Measurements from ENCODE around the gene ELFN2.
"Not testable (repeated sequence)": the region's sequence is repeated elsewhere in the genome, so short reads cannot be mapped to it uniquely, and the experiment has no call there.

ELFN2 gene

DNA sequence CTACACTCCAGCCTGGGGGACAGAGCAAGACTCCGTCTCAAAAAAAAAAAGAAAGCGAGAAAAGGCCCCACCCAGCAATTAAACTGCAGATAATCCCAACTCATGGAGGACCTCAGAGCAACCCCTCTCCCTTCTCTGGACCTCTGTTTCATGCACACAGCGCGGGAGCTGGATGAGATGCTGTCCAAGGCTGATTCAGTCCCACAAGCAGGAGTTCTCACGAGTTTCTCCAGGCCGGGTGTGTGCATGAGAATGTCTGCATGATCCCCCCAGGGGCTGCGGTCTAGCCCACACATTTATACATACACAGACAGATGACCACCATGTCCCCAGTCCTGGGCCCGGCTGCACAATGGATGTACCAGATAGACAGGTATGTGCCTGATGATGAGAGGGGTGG is 19.4 kb downstream of the ELFN2 start:
- DNase-seq = no peak

DNA sequence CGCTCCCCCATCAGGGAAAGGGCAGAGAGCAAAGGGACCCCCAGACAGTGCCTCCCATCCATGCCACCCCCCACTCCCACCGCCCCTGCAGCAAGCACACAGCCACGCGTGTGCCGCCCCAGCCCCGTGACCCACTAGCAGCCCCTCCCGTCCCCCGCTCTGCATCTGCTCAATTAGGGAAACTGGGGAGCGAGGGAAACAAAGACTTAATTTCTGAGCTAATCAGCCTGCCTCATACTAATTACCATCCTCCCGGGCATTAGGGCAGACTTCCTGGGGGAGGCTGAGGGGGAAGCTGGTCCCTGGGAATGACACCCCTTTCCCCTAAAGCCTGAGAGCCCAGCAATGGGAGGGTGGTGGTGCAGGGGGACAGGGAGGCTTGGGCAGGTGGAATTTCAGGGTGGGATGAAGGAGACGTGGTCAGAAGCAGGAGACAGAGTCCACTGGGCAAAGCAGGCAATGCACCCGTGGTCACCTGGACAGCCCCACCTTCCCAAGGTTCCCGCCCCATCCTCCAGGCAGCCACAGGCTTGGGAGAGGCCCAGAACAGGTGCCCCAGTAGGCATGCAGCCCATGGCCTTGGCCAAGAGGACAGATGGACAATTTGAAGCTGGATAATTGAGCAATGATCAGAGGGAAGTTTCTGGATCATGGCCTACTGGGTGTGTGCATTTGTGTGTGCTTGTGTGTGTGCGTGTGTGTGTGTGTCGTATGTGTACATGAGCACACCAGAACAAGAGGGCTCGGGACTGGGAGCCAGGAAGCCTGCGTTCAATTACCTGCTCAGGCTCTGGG is 20.6 kb downstream of the ELFN2 start:
- DNase-seq = peak; percentile 17

DNA sequence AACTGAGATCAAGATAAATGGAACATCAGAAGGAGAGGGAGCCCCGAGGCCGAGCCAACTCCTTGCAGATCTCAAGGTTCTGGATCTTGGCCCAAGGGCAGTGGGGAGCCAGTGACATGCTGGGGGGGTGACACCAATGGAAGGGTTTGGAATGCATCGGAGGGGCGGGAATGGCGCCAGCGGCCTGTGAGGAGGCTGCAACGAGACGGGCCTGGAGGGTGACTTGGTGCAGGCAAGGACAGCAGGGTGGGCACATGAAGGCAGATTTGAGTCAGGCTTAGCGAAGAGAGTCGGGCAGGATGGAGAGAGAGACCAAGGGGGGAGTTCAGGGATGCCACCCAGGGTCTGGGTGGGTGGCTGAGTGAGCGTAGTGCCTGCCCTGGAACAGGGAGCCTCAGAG is 23.2 kb downstream of the ELFN2 start:
- no peak for DNase-seq

DNA sequence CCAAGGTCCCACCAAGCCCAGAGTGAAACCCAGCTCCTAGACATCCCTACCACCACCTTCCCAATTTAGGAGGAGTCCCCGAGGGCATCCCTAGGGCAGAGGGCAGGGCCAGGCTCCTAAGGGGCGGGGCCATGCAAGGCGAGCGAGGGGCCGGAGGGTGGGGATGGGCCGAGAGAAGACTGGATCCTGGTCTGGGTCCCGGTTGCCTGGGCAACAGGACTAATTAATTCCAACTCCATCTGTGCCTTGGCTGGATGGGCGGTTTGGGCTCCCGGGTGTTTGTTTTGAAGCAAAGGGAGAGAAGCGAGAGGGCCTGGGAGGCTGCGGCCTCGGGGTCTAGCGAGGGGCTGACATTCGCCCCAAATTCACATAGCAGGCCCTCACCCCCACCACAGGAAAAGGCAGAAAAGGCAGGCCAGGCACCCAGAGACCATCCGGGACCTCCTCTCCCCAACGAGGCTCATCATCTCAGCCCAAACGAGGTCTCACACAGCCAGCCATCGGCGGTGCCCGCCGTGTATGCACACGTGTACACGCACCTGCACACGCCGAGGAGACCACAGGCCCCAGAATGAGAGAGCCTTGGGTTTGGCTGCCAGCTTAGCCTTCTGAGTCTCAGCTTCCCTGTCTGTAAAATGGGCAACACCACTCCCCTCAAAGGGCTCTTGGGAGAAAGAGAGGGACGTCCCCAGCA is 23.9 kb downstream of the ELFN2 start:
- DNase-seq = peak; percentile 48

DNA sequence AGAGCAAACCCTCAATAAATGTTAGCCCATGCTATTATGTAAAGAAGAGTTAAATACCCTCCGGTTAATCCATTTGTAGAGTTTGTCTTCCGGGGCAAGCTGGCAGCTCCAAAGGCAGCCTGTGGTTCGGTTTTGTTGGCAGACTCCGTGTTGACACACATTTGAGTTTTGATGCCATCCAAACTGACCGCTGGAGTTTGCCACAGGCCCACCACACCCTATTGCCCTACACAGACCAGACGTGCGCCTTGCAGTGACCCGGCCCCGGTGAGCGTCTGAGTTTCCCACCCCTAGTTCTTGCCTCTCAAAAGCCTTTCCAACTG is 25.1 kb downstream of the ELFN2 start:
- no peak for DNase-seq

DNA sequence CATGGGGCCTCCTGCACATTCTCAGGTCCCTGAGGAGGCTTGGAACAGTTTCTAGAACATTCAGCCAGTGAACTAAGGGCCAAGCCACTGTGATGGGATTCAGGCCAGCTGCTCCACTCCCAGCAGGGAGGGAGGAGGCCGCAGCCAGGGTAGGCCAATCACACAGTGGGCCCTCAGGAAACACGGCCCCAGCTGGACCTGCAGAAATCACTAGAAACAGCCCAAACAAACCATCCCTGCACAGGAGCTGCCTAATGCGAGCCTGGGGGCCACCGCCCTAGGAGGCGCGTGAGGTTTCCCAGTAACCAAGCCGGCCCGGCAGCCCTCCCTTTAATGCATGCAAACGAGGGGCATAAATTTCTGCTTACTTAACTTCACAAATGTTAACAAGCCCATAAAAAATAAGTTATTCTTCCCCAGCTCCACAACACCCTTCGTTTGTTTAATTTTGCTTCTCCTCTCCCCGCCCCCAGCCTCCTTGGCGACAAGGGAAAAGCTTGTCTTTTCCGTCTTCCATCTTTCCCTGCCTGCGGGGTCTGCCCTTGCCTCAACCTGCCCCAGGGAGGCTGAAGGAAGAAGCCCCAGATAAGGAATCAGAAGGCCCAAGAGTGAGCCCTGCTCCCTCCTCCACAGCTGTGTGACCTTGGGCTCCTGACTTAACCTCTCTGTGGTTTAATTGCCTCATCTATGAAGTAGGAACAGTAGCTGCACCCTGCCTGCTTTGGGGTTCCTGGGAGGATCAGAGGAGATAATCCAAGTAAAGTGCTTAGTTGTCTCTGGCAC is 25.7 kb downstream of the ELFN2 start:
- DNase-seq = no peak

DNA sequence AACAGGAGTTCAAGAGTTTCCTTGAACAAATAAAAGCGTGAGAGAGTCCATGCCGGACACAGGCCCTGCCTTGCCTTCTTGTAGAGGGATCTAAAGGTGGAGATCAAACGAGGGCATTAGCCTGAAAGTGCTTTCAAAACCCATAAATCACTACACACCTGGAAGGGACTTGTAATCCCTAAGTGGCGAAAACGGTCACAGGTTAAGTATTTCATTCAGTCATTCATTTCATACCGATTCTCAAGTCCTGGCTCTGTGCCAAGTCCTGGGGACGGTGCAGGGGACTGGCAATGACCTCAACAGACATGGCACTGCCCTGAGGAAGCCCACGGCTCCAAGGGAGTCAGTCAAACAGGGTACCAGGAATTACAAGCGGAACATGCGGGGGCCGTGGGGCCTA is 26.6 kb downstream of the ELFN2 start:
- DNase-seq = no peak

DNA sequence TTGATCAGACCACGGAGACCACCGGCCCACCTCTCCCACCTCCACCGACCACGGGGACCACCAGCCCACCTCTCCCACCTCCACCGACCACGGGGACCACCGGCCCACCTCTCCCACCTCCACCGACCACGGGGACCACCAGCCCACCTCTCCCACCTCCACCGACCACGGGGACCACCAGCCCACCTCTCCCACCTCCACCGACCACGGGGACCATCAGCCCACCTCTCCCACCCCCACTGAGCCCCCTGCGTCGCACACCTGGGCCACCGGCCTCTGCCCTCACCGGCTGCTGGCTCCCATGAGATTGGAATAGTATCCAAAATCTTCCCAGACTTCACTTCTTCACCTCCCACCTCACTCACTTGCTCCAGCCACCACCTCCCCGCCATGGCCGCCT is 27.8 kb downstream of the ELFN2 start:
- DNase-seq = not testable (repeated sequence)

DNA sequence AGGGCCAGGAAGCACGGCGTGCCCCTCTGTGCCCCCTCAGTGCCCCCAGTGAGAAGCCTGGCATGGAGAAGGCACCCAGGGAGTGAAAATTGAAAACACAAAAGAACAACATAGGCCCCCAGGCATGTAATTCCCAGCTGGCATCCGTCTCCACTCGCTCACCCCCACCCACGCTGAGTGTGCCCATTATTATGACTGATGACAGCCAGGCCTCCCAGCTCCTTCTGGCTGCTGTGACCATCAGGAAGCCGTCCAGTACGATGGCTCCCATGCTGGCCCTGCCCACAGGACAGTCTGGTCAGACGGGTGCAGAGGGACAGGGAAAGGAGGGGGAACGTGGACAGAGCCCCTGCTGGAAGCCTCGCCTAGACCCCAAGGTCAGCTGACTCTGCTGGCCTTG is 30.1 kb downstream of the ELFN2 start:
- DNase-seq = no peak

DNA sequence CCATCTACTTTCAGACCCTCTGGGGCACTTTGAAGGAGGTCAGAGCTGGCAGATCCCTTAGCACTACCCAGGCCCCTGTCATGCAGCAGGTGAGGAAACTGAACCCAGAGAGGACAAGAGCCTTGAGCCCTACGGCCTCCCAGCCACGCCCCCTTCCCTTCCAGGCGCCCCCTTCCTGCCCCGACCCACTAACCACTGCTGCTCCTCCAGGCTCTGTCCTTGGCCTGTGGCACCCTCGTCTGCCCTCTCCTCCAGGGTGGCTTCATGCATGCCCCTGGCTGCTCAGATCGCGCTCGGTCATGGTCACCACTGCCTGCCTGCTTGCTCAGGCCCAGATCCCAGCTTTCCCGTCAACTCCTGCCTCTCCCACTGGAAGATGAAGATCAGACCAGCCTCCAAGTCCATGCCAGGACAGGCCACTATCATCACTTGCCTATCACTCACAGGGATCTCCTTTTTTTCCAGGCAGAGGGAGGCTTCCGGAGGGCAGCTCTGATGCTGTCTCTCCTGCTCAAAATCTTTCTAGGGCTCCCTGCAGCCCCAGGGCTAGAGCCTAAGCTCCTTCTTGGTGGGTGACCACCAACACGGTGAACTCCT is 30.7 kb downstream of the ELFN2 start:
- DNase-seq = no peak

DNA sequence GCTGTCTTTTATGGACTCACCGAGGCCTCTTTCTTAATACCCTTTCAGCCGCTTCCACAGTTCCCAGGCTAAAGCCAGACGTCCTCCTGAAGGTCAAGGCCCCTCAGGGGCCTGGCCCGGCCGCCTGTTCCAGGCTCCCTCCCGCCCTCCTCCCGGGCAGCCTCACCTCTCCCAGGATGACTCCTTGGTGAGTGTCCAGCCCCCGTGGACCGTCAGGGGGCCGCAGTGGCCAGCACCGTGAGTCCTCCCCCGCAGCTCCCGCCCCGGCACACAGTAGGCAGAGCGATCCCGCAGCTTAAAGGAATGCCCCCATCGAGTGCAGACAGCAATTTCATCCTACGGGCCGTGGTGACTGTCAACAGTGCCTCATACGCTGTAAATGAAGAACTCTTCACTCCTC is 32.9 kb downstream of the ELFN2 start:
- DNase-seq = no peak

DNA sequence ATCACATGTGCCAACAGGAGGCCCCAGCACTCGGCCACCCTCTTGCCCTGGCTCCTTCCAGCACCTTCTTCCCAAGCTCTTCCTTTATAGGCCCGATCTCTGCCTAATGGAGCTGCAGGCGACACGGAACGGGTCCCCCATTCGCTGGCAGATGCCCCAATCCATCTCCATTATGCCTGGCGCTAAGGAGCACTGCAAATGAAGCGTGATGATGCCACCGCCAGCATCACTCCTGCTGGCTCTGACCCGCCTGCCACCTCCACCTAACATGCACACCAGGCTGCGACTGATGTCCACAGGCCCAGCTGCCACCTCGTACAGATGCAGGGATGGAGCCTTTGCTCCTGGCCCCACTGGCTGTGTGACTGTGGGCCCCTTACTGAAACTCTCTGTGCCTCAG is 33.5 kb downstream of the ELFN2 start:
- peak; percentile 16 for DNase-seq

DNA sequence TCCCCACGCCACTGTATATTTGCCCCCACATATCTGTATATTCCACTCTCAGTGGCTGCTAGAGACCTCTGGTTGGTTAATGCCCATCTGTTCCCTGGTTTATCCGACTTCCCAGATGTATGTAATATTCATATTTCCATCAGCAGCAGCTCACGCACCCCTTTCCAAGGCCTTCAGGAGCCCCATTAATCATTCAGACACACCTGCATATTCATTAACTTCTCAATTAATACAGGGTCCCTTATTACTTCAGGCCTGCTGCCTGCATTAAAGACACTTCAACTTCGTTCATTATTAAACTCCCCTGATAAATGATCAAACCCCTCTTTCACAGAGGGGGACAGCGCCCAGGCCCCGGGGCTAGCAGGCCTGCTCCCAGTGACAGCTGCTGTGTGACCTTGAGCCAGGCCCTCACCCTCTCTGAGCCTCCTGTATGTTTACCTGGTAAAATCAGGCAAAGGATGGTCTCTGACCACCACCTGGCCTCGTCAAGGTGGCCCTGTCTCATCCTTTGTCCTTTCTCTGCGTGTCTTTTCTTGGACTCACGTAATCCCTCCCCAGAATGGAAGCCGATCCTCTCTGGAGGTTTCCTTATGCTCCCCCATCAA is 34.5 kb downstream of the ELFN2 start:
- DNase-seq = peak; percentile 6

DNA sequence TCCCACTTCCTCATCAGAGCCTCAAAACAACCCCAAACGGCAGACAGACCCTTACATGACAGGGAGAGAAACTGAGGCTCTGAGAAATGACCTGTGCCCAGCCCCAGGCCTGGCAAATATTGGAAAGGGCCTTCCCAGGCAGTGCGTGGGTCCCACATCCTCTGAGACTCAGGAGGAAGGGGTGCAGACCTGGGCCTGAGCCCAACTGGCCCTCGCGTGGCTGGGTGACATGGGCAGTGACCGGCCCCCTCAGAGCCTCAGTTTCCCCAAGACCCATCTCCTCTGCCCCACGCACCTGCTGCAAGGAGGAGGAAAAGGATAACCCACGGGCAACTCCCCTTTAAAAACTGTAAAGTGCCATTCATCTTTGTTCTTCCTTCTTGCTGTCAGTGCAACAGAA is 35.6 kb downstream of the ELFN2 start:
- DNase-seq = no peak

DNA sequence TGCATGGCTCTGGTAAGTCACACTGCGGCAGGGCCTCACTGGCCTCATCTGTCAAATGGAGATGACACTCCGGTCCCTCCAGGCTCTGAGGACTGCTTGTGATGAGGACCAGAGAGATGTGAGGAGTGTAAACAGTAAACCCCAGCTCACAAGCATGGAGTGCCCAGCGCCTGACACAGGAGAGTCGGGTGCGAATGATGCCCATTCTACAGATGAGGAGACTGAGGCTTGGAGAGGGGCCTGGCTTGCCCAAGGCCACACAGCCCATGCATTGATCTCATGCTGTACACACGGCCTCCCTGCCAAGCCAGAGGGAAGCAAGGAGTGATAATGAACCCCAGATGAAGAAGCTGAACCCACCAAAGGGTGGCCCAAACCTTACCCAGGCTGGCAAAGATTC is 37.2 kb downstream of the ELFN2 start:
- DNase-seq = no peak

DNA sequence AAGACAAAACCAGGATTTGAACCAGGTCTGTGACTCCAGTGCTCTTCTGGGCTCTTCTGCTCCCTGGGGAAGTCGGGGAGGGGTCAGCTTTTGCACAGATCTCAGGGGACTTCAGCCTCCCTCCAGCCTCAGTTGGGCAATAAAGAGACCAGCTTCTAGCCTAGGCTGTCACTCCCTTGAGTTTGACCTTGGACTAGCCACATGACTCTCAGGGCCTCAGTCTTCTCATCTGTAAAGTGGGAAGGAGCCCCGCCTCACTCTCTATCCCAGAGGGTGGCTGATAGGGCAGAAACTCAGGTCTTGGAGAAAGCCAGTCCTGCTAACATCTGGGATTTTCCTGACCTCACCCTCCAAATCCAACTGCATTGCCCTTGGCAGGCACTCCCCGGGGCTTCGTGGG is 38.7 kb downstream of the ELFN2 start:
- no peak for DNase-seq

DNA sequence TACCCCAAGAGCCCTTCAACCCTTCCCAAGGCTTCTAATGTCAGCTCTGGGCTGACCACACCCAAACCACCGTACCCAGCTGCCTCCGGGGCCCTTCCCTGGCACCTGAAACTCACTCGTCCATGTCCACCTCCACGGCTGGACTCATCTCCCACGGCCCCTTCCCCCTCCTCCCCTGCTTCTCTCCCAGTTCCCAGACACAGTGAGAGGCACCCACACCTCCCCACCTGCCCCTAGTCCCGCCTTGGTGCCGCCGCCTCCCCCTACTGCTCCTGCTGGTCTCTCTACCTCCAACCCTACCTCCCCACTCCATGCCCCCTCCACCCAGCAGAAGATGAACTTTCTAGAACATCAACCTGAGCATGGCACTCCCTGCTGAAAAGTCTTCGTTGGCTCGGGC is 39.5 kb downstream of the ELFN2 start:
- no peak for DNase-seq

DNA sequence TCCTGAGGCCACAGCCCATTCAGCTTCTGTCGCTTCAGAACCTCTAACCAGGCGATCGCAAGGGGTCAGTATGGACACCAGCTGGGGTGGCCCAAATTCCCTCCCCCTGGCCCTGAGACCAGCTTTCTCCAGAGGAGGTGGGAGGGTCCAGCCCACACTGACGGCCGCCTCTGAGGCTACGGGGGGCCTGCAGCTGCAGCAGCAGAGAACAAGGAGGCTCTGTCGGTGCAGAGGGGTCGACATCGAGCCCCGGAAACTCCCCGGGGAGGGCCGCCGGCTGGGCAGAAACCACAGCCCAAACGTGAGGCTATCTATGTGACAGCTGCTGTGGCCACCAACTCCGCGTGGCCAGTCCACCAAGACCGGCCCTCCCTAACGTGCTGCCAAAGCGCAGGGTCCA is 40.8 kb downstream of the ELFN2 start:
- no peak for DNase-seq

DNA sequence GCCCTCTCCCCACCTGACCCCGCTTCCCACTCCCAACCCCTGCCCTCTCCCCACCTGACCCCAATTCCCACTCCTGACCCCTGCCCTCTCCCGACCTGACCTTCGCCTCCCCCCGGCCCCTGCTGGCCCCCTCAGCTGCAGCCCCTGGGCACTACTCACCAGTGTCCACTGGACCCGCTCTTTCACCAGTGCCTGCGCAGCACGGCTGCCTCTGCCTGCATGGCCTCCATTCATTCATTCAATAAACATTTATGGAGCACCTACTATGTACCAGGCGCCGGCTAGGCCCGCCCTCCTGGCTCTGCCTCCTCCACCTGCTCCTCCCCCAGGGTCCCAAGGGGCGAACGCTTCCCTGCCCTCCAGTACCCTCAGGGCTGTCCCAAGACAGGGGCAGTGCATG is 42.6 kb downstream of the ELFN2 start:
- DNase-seq = no peak

DNA sequence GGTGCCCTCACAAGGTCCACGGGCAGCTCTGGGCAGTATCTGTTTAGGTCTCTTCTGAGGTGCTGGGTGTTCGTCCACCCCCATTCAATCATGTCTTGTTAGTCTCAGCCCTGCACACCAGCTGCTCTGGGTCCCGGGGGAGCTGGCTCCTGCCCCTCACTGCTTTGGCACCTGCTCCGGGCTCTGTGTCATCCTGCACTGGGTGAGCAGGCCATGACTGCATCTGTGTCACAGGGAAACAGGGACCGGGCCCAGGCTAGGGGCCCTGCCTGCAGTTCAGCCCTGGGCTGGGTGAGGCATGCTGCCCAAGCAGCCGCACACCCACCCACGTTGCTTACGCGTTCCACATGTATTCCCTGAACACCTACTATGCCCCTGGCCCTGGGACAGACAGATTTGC is 43.9 kb downstream of the ELFN2 start:
- peak; percentile 72 for DNase-seq

DNA sequence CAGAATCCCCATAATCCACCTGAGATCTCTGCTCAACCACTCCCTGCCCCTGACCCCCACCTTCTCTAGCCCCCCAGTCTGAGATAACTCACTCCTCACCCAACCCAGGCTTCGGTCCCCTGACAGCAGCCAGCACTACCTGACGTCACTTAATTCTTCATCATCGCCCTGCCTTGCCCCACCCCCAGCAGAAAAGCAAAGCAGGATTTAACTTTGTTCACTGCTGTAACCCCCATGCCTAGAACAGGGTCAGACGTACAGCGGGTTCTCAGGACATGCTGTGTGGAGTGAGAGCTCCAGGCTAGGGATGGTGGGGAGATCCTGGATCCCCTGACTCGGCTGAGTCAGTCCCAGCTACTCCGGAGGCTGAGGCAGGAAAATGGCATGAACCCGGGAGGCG is 45.8 kb downstream of the ELFN2 start:
- DNase-seq = no peak

DNA sequence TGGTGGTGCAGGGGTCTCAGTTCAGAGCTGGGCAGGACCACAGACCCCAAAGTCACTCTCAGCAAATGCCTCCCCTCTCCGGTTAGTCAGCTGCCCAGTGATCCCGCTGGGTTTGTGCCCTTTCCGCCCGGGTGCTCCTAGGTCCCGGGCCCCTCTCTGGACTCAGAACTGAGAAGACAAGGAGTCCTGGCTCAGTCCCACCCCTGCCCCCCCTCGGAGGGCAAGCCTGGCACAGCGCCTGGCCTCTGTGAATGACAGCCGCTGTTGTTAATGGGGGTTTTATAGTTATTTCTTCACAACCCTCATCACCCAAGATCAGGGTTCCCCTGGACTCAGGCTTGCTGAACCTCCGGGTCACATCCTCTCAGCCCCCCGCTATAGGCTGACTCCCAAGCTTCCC is 47.6 kb downstream of the ELFN2 start:
- DNase-seq = no peak

DNA sequence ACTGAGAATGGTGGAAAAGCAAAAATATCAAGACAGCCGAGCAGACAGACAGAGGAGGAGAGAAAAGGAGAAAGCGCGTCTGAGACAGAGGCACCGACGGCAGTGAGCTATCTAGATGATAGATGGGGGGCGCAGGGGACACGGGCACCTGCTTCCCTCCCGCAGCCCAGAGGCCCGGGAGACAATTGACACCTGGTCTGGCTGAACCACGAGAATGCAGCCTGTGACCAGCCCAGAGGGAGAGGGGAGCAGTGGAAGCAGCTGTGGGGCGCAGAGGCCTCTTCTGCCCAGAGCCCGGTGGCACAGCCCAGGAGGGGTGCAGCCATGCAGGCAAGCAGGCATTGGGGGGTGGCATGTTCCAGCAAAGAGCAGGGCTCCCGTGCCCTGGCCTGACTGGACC is 48.2 kb downstream of the ELFN2 start:
- no peak for DNase-seq
